Pericardium fibroblast (primary cell): ENCODE results near the gene CMBL. TPM values are rescaled to one million over a fixed set of nuclear protein-coding genes. Genes with fewer than 3 reads are reported as not detected.

ENCODE experiments used
- total RNA-seq: library from RNA; depleted of rRNA; stranded (reverse); fragments of >200 nt; gene quantifications from 2 replicates; pipeline ENCODE4 v1.2.3, GENCODE V29; 2015

Gene CMBL
- 5.6 and 14.0 TPM in 2 replicates for total RNA-seq

GRCh38 chr5:10307206-10308148, at the start of gene CMBL:
TSS of gene CMBL (minus strand) at chr5:10307902. CDS start at chr5:10290762, 17,140 bp downstream.

GRCh38 chr5:10353241-10354047, 45.7 kb upstream of the CMBL start, which contains the start of gene MARCHF6:
TSS of gene MARCHF6 (plus strand) at chr5:10353695. CDS start at chr5:10353899, 204 bp downstream.

GRCh38 chr5:10249948-10250805, 57.5 kb downstream of the CMBL start, which contains the start of gene CCT5:
TSS of gene CCT5 (plus strand) at chr5:10250280. CDS start at chr5:10250341, 61 bp downstream.

Other genes starting within 250 kb of the CMBL start
- gene ATPSCKMT, start 58.0 kb downstream of the CMBL start, total RNA-seq, result 7.5 and 10.9 TPM in 2 replicates
- gene CCT5, start 57.6 kb downstream of the CMBL start, total RNA-seq, result 210 and 226 TPM in 2 replicates
- gene MARCHF6, start 45.8 kb upstream of the CMBL start, total RNA-seq, result 27.7 and 120 TPM in 2 replicates
- 0.09 TPM in 1 of 2 replicates, not detected in the other for gene ROPN1L, start 134.0 kb upstream of the CMBL start, total RNA-seq